ENCODE measurements around the gene SLC39A5. TPM values are rescaled to one million over a fixed set of nuclear protein-coding genes. Genes with fewer than 3 reads are reported as not detected.
"Not testable (repeated sequence)": the region's sequence is repeated elsewhere in the genome, so short reads cannot be mapped to it uniquely, and the experiment has no call there.

Gene SLC39A5
- total RNA-seq, 4 donors from 2014 or later = not detected

- no peaks in the 10 kb centered on the region for H3K9me3 ChIP-seq
- DNase-seq = peak; percentile 77 to 79
- no peaks in the 10 kb centered on the region for H3K36me3 ChIP-seq
- TF ChIP-seq, protein P1, sequence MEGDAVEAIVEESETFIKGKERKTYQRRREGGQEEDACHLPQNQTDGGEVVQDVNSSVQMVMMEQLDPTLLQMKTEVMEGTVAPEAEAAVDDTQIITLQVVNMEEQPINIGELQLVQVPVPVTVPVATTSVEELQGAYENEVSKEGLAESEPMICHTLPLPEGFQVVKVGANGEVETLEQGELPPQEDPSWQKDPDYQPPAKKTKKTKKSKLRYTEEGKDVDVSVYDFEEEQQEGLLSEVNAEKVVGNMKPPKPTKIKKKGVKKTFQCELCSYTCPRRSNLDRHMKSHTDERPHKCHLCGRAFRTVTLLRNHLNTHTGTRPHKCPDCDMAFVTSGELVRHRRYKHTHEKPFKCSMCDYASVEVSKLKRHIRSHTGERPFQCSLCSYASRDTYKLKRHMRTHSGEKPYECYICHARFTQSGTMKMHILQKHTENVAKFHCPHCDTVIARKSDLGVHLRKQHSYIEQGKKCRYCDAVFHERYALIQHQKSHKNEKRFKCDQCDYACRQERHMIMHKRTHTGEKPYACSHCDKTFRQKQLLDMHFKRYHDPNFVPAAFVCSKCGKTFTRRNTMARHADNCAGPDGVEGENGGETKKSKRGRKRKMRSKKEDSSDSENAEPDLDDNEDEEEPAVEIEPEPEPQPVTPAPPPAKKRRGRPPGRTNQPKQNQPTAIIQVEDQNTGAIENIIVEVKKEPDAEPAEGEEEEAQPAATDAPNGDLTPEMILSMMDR (IDR thresholded peaks at IDR 0.05) = peak; percentile 44 to 89 (median 81)
- TF ChIP-seq POLR2A (IDR thresholded peaks at IDR 0.05) = no peak
- H3K27me3 ChIP-seq = no peaks in the 10 kb centered on the region
- intact Hi-C loops (cut with DNase I) = loop anchor here (2.0 kb wide), 1 partner anchor 32 kb away; the partner anchor contains the start of gene NABP2
- WGBS, 2 donors = 29 to 48% methylated on average over 1 of the region's 1 CpG
- H3K4me1 ChIP-seq = peaks cover 2 to 15% of the 10 kb centered on the region in 2 donors
- no peak overlapping the region for H3K4me3 ChIP-seq (replicated peaks in 1 of 3)
- no peak overlapping the region for H3K27ac ChIP-seq
Observed at GRCh38 chr12:56193025-56193578, 36.7 kb upstream of the SLC39A5 start.

DNA sequence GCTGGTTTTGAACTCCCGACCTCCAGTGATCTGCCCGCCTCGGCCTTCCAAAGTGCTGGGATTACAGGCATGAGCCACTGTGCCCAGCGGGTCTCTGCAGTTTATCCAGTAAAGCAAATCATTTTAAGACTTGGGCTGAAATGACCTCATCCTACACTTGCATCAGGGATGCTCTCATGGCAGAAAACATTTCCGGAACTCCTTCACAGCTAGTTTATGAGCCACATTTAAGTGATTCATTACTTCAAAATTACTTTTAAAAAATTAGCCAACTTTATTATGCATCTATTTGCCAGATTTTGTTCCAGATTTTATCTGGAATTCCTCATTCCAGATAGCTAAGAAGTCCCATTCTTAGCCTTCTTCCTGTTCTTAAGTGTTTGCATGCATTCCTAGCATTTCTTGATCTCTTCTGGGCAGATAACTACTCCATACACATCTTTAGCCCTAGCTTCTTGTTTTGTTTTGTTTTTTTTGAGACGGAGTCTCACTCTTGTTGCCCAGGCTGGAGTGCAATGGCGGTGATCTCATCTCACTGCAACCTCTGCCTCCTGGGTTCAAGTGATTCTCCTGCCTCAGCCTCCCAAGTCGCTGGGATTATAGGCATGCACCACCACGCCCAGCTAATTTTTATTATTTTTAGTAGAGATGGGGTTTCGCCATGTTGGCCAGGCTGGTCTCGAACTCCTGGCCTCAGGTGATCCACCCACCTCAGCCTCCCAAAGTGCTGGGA lies 32.9 kb upstream of the SLC39A5 start:
- H3K9me3 ChIP-seq; DNase-seq; H3K27me3 ChIP-seq; intact Hi-C loops (cut with DNase I); H3K36me3 ChIP-seq; H3K4me1 ChIP-seq; H3K27ac ChIP-seq; H3K4me3 ChIP-seq (replicated peaks in 1 of 3): not testable (repeated sequence)
- 70 to 72% methylated on average over 11 of the region's 11 CpGs for WGBS, 2 donors

DNA sequence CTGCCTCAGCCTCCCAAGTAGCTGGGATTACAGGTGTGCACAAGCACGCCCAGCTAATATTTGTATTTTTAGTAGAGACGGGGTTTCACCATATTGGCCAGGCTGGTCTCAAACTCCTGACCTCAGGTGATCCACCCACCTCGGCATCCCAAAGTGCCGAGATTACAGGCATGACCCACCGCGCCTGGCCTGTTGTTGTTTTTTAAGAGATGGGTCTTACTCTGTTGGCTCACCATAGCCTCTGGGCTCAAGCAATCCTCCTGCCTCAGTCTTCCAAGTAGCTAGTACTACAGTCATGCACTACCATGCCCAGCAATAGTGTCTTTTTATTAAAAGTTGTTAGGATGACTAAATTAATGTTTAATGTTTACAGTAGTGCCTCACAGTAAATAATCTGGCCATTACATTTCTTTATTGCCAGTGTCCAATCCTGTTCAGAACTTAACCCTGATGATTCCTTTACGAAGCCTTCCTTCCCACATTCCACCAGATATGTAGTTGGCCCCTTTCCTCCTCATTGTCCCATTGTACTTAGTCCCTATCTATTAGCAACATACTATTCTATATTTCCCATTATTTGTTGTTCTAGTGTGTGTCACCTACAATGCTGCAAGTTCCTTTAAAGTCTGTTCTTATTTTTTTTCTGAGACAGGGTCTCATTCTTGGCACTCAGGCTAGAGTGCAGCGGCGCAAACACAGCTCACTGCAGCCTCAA lies 31.8 kb upstream of the SLC39A5 start:
- WGBS, 2 donors = 85 to 93% methylated on average over 9 of the region's 9 CpGs
- Histone ChIP-seq H3K27me3 (no peaks in the 10 kb centered on the region), H3K4me3 (replicated peaks in 1 of 3) (no peak overlapping the region), H3K36me3 (no peaks in the 10 kb centered on the region), H3K27ac (no peak overlapping the region), H3K9me3 (no peaks in the 10 kb centered on the region), H3K4me1 (peaks cover 0 to 5% of the 10 kb centered on the region in 2 donors)
- TF ChIP-seq POLR2A (IDR thresholded peaks at IDR 0.05) = no peak
- TF ChIP-seq, protein P1 (IDR thresholded peaks at IDR 0.05) = no peak
- no peak for DNase-seq
- intact Hi-C loops (cut with DNase I) = no loop called here

- WGBS, 2 donors = 73 to 83% methylated on average over 1 of the region's 1 CpG
- Histone ChIP-seq H3K4me1 (peaks cover 0 to 5% of the 10 kb centered on the region in 2 donors), H3K36me3 (no peaks in the 10 kb centered on the region), H3K4me3 (replicated peaks in 1 of 3) (no peak overlapping the region), H3K27me3 (no peaks in the 10 kb centered on the region), H3K9me3 (no peaks in the 10 kb centered on the region), H3K27ac (no peak overlapping the region)
- DNase-seq = no peak
- intact Hi-C loops (cut with DNase I) = no loop called here
- TF ChIP-seq, protein P1 (IDR thresholded peaks at IDR 0.05) = no peak
- no peak for TF ChIP-seq POLR2A (IDR thresholded peaks at IDR 0.05)
Observed at GRCh38 chr12:56198836-56199235, 31.0 kb upstream of the SLC39A5 start.

DNA sequence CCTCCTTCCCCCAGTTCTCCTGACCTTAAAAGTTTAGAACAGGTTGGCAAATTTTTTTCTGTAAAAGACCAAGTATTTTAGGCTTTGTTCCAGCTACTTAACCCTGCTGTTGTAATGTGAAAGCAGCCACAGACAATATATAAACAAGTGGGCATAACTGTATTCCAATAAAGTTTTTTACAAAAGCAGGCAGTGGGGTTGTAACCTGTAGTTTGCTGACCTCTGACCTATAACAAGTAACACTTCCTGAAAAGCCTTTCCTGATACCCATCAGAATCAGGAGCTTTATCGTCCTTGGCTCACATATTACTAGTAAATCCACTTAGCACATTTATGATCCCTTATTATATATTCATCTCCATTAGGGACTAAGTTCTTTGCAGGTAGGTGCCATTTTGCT lies 27.5 kb upstream of the SLC39A5 start:
- Histone ChIP-seq H3K9me3 (no peaks in the 10 kb centered on the region), H3K27me3 (no peaks in the 10 kb centered on the region), H3K27ac (peak overlapping the region in 1 of 3 donors; percentile 37), H3K4me3 (replicated peaks in 1 of 3) (no peak overlapping the region), H3K4me1 (peaks cover 0 to 5% of the 10 kb centered on the region in 2 donors), H3K36me3 (peaks cover 18 to 22% of the 10 kb centered on the region in 2 donors)
- TF ChIP-seq POLR2A (IDR thresholded peaks at IDR 0.05) = no peak
- TF ChIP-seq, protein P1 (IDR thresholded peaks at IDR 0.05) = no peak
- intact Hi-C loops (cut with DNase I) = loop anchor here (10.0 kb wide), 1 partner anchor 262 kb away; the partner anchor contains the start of gene SPRYD4
- 56 to 64% methylated on average over 1 of the region's 1 CpG for WGBS, 2 donors
- DNase-seq = no peak
